Uterus (tissue), 2 donors: ENCODE measurements around the gene SEPTIN8.

Experiments used
- POLR2A ChIP-seq, 2 donors: fragments of 450-650 bp; IDR thresholded peaks; one replicate each; pipeline ENCODE4 v1.6.1; 2016; ENCODE audit warnings: antibody characterized with exemption in 2 of 2, mild to moderate bottlenecking in 1 of 2, moderate library complexity in 1 of 2
- TF ChIP-seq, protein P1 (sequence below), 4 experiments: fragments of 200-600 bp in 2 of 4; fragments of 450-650 bp in 2 of 4; sonication (generic) in 2 of 4; IDR thresholded peaks; one replicate each; pipeline ENCODE4 v1.5.1; 2016 to 2019; ENCODE audit warnings: antibody characterized with exemption in 4 of 4, mild to moderate bottlenecking in 2 of 4, moderate library complexity in 1 of 4

DNA sequence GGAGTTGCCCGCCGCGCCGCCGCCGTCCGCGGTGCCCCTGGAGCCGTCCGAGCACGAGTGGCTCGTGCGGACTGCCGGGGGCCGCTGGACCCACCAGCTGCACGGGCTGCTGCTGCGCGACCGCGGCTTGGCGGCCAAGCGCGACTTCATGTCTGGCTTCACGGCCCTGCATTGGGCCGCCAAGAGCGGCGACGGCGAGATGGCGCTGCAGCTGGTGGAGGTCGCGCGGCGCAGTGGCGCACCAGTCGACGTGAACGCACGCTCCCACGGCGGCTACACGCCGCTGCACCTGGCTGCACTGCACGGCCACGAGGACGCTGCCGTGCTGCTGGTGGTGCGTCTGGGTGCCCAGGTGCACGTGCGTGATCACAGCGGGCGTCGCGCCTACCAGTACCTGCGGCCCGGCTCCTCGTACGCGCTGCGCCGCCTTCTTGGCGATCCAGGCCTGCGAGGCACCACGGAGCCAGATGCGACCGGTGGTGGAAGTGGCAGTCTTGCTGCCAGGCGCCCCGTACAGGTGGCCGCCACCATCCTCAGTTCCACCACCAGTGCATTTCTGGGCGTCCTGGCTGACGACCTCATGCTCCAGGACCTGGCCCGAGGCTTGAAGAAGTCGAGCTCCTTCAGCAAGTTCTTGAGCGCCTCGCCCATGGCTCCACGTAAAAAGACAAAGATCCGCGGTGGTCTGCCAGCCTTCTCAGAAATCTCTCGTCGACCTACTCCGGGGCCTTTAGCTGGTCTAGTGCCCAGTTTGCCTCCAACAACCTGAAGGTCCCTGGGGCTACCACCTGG, 37.7 kb upstream of the SEPTIN8 start:
- TF ChIP-seq, protein P1, sequence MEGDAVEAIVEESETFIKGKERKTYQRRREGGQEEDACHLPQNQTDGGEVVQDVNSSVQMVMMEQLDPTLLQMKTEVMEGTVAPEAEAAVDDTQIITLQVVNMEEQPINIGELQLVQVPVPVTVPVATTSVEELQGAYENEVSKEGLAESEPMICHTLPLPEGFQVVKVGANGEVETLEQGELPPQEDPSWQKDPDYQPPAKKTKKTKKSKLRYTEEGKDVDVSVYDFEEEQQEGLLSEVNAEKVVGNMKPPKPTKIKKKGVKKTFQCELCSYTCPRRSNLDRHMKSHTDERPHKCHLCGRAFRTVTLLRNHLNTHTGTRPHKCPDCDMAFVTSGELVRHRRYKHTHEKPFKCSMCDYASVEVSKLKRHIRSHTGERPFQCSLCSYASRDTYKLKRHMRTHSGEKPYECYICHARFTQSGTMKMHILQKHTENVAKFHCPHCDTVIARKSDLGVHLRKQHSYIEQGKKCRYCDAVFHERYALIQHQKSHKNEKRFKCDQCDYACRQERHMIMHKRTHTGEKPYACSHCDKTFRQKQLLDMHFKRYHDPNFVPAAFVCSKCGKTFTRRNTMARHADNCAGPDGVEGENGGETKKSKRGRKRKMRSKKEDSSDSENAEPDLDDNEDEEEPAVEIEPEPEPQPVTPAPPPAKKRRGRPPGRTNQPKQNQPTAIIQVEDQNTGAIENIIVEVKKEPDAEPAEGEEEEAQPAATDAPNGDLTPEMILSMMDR (IDR thresholded peaks at IDR 0.05): no peak
- TF ChIP-seq POLR2A (IDR thresholded peaks at IDR 0.05): no peak
